HG03432 (cell line): ENCODE measurements around the gene TPSAB1.

ENCODE experiments used
- ATAC-seq: cut with Tn5 transposase; IDR thresholded peaks from one replicate; pipeline ENCODE4 v1.9.1; 2021; ENCODE audit warnings: mild to moderate bottlenecking, moderate library complexity; ENCODE audit not compliant: unreplicated experiment

TPSAB1 gene

DNA sequence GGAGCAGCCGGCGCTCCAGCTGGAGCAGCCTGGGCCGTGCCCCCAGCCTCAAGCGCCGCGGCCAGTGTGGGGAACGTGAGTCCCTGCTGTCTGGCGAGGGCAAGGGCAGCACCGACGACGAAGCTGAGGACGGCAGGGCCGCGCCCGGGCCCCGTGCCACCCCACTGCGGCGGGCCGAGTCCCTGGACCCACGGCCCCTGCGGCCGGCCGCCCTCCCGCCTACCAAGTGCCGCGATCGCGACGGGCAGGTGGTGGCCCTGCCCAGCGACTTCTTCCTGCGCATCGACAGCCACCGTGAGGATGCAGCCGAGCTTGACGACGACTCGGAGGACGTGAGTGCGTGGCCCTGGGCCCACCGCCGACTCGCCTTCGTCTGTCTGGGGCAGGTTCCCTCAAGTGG, 31.4 kb upstream of the TPSAB1 start:
- no peak for ATAC-seq

DNA sequence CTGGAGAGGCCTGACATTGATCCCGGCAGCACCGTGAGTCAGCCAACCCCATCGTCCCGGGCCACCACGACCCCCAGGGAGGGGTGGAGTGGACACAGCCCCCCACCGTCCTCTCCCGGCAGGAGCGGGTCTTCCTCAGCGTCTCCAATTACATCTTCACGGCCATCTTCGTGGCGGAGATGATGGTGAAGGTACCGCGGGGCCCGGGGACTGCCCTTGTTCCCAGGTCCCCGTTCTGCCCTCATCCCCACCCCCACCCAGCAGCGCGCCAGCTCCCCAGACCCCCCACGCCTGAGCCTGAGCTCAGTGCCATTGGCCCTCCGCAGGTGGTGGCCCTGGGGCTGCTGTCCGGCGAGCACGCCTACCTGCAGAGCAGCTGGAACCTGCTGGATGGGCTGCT, 30.0 kb upstream of the TPSAB1 start:
- ATAC-seq, result no peak

GRCh38 chr16:1211451-1212268, 28.8 kb upstream of the TPSAB1 start:
- no peak for ATAC-seq

DNA sequence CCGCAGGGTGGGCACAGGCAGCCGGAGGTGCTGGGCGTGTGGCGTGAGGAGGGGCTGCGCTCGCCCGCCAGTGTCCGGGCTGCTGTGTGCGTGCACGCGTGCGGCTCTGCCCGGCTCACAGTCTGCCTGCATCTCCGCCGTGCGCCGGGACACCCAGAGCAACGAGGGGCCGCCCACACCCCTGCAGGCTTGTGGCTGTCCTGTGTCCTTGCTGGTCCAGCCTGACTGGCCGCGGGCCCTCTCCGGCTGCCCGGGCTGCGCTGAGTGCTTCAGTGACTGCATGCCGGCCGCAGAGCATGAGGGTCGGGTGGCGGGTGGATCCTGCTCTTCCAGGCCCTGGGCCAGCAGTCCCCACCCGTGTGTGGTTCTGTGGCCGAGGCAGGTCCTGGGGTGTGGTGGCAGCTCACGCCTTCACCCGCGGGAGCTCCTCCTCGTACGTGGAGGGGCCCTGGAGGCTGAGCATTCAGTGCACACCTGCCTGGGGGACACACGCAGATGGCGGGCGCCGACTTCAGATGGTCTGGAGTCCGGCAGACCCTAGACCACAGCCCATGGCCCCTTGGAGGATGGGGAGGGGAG, 27.8 kb upstream of the TPSAB1 start:
- no peak for ATAC-seq

DNA sequence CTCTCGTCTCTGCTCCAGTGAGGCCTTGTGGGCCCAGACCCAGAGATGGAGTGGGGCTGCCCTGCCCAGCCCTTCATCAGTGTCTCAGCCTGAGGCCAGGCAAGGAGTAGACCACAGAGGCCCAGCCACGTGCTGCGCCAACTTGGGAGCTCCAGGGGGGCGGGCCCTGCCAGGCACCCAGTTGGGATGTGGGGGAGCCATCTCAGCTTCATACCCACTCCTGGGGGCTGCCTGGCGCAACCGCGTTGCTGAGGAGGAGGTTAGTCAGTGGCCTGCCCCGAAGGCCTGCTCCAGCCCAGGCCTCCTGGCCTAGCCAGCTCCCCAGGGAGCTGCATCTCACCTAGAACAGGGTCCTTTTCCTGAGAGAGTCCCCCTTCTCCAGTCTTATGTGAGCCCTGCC, 27.3 kb upstream of the TPSAB1 start:
- ATAC-seq, result no peak

GRCh38 chr16:1213796-1214372, 26.6 kb upstream of the TPSAB1 start:
- no peak for ATAC-seq

DNA sequence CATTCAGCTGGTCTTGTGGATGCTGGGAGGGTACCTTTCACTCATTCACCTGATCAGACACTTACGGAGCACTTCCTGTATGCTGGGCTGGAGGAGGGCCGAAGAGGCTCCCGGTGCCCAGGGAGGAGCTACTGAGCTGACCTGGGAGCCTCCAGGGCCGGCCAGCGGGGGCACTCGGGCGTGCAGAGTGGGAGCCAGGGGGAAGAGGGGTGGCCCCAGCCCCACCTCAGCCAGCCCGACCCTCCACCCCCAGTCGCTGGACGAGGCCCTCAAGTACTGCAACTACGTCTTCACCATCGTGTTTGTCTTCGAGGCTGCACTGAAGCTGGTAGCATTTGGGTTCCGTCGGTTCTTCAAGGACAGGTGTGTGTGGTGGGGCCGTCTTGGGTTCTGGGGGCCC, 25.8 kb upstream of the TPSAB1 start:
- no peak for ATAC-seq

DNA sequence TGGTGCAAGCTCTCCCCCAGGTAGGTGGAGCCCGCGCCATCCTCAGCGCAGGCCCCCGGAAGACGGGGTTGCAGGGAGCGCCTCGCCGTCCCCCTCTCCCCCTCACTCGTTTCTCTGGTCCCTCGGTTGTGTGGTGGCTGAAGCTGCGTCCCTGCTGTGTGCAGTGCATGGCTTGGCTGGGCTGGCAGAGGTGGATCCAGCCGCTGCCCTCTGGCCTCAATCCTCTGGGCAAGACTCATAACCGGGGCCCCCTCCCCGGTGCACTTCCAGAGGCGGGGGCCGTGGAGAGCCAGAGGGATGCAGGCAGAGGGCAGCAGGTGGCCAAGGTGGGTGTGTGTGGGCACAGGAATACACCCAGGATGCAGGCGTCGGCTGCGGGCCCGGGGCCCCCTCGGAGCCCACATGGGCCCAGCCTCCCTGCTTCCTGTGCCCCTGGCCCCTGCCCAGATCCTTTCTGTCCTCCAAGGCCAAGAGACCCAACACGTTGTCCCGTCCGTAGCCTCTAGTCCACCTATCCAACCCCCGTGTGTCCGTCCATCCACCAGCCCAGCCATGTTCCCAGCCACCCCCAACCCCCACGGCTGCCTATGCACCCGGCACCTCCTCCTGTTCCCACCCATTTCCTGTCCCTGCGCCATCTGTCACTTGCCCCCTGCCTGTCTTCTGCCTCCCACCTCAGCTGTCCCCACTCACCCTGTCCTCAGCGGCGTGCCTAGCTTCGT, 24.8 kb upstream of the TPSAB1 start:
- no peak for ATAC-seq

DNA sequence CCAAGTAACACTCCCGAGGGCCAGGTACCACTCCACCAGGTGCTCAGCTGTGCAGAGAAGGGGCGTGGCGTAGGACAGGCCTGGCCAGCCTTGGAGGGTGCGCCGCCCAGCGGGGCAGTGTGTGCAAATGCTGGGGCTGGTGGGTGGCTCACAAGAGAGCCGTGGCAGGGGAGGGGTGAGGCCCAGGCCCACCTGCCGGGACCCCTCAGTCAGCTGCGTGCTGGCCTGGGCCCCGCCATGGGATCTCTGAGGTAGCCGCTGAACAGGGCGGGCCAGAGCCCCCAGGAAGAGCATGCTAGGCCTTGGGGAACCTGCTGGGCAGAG, 24.2 kb upstream of the TPSAB1 start:
- no peak for ATAC-seq

- no peak for ATAC-seq
These were observed 23.7 kb upstream of the TPSAB1 start for GRCh38 chr16:1216681-1217400.

DNA sequence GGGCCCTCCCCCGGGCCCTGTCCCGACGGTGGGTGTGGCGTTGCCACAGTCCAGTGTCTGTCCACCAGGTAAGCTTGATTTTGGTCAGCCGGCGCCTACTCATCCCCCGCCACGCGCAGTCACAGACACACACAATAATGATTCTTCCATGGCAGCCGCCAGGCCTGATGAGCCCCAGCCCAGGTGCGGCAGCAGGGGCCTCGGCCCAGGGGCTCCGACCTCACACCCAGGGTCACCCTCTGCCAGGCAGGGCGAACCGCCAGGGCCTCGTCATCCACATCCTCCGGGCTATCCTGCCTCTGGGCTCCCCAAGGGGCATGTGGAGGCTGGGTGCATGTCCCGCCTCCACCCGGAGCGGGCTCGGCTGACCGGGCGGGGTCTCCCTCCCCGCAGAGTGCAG, 23.0 kb upstream of the TPSAB1 start:
- ATAC-seq, result no peak

- no peak for ATAC-seq
These were observed 22.2 kb upstream of the TPSAB1 start for GRCh38 chr16:1218061-1218929.

DNA sequence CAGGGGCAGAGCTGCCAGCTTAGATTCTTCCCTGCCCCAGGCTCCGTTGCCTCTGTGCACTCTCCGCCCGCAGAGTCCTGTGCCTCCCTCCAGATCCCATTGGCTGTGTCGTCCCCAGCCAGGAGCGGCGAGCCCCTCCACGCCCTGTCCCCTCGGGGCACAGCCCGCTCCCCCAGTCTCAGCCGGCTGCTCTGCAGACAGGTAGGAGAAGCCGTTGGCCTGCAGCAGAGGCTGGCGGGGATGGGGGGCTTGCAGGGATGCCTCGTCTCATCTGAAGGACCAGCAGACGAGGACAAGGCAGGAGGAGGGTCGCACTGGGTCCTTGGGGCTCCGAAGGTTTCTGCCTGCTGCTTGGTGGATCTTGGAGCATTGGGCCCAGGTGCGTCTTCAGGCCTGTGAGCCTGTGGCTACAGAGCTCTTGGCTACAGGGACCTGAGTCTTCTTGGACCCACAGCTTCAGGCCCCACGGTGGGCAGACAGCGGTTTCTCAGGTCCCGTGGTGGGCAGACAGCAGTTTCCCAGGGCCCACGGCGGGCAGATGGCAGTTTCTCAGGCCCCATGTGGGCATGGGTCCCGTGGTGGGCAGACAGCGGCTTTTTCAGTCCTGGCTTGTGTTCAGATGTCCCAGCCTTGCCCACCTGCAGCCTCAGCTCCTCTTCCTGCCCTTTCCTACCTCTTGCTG, 21.4 kb upstream of the TPSAB1 start:
- no peak for ATAC-seq

- no peak for ATAC-seq
These were observed 20.3 kb upstream of the TPSAB1 start for GRCh38 chr16:1220098-1220728.

DNA sequence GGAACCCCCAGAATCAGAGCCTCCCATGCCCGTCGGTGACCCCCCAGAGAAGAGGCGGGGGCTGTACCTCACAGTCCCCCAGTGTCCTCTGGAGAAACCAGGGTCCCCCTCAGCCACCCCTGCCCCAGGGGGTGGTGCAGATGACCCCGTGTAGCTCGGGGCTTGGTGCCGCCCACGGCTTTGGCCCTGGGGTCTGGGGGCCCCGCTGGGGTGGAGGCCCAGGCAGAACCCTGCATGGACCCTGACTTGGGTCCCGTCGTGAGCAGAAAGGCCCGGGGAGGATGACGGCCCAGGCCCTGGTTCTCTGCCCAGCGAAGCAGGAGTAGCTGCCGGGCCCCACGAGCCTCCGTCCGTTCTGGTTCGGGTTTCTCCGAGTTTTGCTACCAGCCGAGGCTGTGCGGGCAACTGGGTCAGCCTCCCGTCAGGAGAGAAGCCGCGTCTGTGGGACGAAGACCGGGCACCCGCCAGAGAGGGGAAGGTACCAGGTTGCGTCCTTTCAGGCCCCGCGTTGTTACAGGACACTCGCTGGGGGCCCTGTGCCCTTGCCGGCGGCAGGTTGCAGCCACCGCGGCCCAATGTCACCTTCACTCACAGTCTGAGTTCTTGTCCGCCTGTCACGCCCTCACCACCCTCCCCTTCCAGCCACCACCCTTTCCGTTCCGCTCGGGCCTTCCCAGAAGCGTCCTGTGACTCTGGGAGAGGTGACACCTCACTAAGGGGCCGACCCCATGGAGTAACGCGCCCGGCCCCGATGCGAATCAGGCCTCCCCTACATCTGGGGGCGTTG, 19.5 kb upstream of the TPSAB1 start:
- ATAC-seq, result no peak

- no peak for ATAC-seq
These were observed 18.6 kb upstream of the TPSAB1 start for GRCh38 chr16:1221628-1222552.

DNA sequence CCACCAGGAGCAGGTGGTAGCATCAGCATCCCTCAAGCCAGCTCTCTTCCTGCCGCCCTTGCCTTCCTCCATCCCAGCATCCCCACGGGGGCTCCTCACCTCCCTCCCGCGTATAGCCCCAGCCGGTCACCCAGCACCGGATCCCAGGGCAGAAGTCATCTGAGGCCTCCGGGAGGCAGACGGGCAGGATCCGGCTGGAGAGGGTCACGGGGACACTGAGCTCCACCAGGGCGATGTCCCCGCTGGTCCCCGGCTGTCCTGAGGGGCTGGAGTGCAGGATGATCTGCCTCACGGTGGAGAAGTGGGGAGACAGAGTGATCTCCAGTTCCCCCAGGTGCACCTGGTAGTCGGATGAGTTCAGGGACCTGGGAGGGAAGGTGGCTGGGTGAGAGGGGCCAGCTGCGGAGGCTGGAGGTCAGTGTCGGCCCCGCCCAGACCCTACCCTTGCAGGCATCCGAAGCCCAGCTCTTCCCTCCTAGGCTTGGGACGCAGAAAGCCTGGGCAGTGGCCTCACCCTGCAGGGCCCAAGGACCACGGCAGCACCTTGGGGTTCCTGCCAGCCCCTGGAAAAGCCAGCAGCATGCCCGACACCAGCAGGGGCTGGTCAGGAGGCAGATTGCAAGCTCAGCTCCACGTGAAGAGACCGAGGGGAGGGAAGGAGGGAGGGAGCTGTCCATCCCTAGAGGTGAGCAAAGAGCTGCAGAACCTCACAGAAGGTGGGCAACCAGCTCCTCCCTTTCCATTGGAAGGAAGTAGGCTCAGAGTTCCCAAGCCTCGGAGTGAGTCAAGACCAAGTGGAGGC, 17.8 kb upstream of the TPSAB1 start:
- ATAC-seq, result no peak
